Tibial artery (tissue), 4 donors: ENCODE measurements around the gene SYT15.

Experiments used
- DNase-seq, 2 donors: peaks; one replicate each; pipeline ENCODE4 v3.0.0-alpha.2; 2019
- H3K27ac ChIP-seq, 2 donors: fragments of 200-600 bp; sonication (generic) in 1 of 2; 1 replicate in 1 of 2; 2 replicates in 1 of 2; pipeline ENCODE4 v1.5.1; 2018 to 2019; ENCODE audit warnings: mild to moderate bottlenecking in 1 of 2
- H3K27me3 ChIP-seq, 2 donors: fragments of 200-600 bp; sonication (generic) in 1 of 2; one replicate each; pipeline versions ENCODE4 v1.5.1 to v1.6.0; 2016 to 2019
- H3K36me3 ChIP-seq, 3 donors: fragments of 200-600 bp; sonication (generic) in 2 of 3; one replicate each; pipeline ENCODE4 v1.5.1; 2016 to 2019; ENCODE audit warnings: mild to moderate bottlenecking in 2 of 3
- H3K4me1 ChIP-seq, 4 donors: fragments of 200-600 bp; sonication (generic) in 2 of 4; 1 replicate in 3 of 4; 2 replicates in 1 of 4; pipeline ENCODE4 v1.5.1; 2016 to 2019
- H3K4me3 ChIP-seq, 2 donors: fragments of 200-600 bp; sonication (generic) in 1 of 2; 1 replicate in 1 of 2; 2 replicates in 1 of 2; pipeline ENCODE4 v1.5.1; 2018 to 2019; ENCODE audit warnings: mild to moderate bottlenecking in 2 of 2
- H3K9me3 ChIP-seq, 3 donors: fragments of 200-600 bp; sonication (generic) in 1 of 3; one replicate each; pipeline ENCODE4 v1.5.1; 2016 to 2019
- intact Hi-C: fragments of 100-400 bp; cut with DNase I; formaldehyde crosslinking; loops from one replicate; pipeline ENCODE4 v1.15.0; 2023; ENCODE audit warnings: low total_unique reads
- TF ChIP-seq, protein P1 (sequence below), 2 experiments: fragments of 200-600 bp in 1 of 2; fragments of 450-650 bp in 1 of 2; IDR thresholded peaks; one replicate each; pipeline ENCODE4 v1.5.1; 2017 to 2019; ENCODE audit warnings: antibody characterized with exemption in 2 of 2, mild to moderate bottlenecking in 1 of 2, moderate library complexity in 1 of 2

SYT15 gene

DNA sequence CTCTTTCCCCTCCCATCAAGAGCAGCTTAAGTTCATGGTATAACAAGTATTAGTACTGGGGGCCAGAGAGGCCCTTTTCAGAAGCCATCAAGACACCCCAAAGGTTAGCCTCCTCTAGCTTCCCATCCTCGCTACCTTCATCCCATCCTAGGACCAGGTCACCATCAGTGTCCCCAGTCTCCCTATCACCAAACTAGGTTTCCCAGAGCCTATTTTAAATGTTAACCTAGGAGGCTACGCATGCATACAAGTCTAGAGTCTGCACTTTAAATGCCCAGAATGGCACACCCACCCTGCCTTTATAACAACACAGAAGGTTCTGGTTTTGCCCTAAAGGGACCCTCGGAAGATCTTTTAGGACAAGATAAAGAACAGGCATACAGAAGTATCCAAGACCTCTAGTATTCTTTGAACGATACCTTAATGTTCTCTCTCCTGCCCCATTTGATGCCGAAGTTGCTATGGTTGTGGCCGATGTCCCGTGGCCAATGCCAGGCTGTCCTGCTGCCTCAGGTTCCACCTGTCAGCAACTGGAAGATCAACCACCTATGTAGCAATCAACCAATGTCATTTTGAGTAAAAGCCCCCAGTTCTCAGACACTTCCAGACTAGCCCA is 24.7 kb upstream of the SYT15 start:
- TF ChIP-seq, protein P1, sequence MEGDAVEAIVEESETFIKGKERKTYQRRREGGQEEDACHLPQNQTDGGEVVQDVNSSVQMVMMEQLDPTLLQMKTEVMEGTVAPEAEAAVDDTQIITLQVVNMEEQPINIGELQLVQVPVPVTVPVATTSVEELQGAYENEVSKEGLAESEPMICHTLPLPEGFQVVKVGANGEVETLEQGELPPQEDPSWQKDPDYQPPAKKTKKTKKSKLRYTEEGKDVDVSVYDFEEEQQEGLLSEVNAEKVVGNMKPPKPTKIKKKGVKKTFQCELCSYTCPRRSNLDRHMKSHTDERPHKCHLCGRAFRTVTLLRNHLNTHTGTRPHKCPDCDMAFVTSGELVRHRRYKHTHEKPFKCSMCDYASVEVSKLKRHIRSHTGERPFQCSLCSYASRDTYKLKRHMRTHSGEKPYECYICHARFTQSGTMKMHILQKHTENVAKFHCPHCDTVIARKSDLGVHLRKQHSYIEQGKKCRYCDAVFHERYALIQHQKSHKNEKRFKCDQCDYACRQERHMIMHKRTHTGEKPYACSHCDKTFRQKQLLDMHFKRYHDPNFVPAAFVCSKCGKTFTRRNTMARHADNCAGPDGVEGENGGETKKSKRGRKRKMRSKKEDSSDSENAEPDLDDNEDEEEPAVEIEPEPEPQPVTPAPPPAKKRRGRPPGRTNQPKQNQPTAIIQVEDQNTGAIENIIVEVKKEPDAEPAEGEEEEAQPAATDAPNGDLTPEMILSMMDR (IDR thresholded peaks at IDR 0.05): no peak
- Histone ChIP-seq H3K27me3 (peaks cover 7 to 55% of the 10 kb centered on the region in 2 donors), H3K9me3 (no peaks in the 10 kb centered on the region), H3K4me3 (no peak overlapping the region), H3K36me3 (no peaks in the 10 kb centered on the region), H3K4me1 (peaks cover 0 to 19% (median 12%) of the 10 kb centered on the region in 4 donors), H3K27ac (no peak overlapping the region)
- peak; percentile 10 to 58 for DNase-seq
- intact Hi-C loops: no loop called here

DNA sequence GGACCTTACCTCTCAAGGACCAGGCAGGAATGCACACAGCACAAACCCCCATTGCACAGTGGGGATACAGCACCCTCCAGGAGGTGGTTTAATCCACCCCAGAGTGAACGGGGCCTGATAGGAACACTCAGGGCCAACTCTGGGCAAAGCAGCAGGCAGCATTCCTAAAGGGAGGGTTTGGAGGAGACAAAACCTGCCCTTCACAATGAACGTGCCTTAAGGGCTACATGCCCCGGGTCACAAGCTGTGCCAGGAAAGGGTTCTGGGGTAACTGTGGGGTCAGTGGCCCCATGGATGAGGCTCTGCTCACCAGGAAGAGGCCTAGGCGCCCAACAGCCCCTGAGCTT is 23.6 kb upstream of the SYT15 start:
- Histone ChIP-seq H3K9me3 (no peaks in the 10 kb centered on the region), H3K36me3 (no peaks in the 10 kb centered on the region), H3K27me3 (peaks cover 7 to 58% of the 10 kb centered on the region in 2 donors), H3K4me3 (no peak overlapping the region), H3K27ac (no peak overlapping the region), H3K4me1 (peaks cover 0 to 19% (median 12%) of the 10 kb centered on the region in 4 donors)
- intact Hi-C loops: no loop called here
- DNase-seq: no peak
- TF ChIP-seq, protein P1 (IDR thresholded peaks at IDR 0.05): no peak

DNA sequence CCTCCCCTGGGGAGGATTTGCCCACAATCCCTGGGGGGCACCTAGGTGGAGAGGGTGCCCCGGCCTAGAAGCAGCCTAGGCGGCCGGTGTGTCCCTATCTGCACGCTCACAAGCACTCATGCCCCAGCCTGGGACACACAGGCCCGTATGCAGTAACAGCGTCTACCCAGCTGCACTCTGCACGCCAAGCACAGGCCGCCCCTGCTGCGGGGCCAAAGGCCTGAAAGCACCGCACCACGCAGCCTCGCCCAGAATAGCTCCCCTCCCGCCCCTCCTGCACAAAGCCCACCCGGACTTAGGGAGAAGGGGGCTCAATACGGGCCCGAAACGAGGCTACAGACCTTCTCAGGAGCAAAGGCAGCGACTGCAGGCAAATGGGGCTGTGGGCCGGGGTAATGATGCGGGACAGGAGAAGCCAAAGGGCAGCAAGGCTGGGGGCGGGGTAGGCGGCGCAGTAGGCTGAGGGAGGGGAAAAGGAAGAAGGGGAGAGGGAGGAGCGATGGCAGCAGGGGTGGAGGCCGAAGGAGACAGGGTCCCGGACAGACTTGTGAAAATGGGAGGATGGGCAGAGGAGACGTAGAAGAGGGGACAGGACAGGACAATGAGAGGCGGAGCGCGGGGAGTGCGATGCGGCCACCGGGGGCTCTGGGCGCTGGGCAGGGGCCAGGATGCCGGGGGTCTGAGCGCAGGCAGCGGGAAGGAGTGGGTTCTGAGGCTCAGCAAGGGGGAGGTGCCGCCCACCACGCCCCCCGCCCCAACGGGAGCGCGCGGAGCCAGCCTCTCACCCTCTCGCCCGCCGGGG is 23.0 kb upstream of the SYT15 start:
- no peaks in the 10 kb centered on the region for H3K9me3 ChIP-seq
- no peaks in the 10 kb centered on the region for H3K36me3 ChIP-seq
- DNase-seq: peak; percentile 19 to 69
- peaks cover 7 to 61% of the 10 kb centered on the region in 2 donors for H3K27me3 ChIP-seq
- intact Hi-C loops: no loop called here
- peaks cover 0 to 19% (median 12%) of the 10 kb centered on the region in 4 donors for H3K4me1 ChIP-seq
- peak overlapping the region; percentile 30 to 51 for H3K4me3 ChIP-seq
- TF ChIP-seq, protein P1 (IDR thresholded peaks at IDR 0.05): no peak
- H3K27ac ChIP-seq: no peak overlapping the region

DNA sequence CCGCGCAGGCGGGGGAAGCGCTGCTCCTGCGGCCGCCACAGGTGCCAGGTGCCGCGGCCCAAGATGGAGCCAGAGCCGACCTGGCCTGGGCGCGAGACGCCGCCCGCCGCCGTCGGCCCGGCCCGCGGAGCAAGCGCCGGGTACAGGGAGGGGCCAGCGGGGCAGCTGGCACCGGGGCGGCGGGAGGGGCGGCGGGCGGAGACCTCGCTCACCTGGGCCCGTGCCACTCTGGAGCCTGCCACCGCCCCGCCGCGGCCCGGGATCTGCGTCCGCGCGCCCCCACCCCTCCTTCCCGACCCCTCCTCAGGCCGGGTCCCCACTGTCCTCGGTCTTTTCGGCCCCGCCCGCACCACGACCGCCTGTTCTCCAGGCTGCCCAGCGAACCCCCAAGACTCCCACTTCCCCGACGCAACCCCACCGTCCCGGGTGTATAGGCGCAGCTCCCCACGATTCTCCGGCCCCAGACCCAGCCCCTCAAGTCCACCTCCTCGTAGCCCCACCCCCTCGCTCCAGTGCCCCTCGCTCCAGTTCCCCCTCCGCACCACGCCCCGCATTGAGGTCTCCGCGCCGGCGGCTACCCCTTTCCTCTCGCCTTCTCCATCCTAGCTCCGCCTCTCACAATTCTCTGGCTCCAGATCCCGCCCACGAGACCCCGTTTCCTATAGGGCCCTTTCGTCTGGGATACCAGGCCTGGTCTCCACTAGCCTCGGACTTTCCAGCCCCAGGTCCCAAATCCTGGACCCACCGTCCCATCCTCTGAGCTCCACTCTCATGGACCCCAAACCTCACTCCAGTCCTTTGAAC is 22.2 kb upstream of the SYT15 start, which contains the start of gene GPRIN2:
TSS of gene GPRIN2 (minus strand) at position 144 of the 804 bp plus-strand sequence. CDS start 5,922 bp downstream, outside the sequence.
- no peaks in the 10 kb centered on the region for H3K36me3 ChIP-seq
- peak; percentile 21 to 67 for DNase-seq
- H3K27me3 ChIP-seq: peaks cover 7 to 64% of the 10 kb centered on the region in 2 donors
- no peaks in the 10 kb centered on the region for H3K9me3 ChIP-seq
- H3K27ac ChIP-seq: no peak within 1 kb of the TSS
- intact Hi-C loops: no loop called here
- H3K4me3 ChIP-seq: peak within 1 kb of the TSS; percentile 30 to 51
- peaks cover 0 to 19% (median 12%) of the 10 kb centered on the region in 4 donors for H3K4me1 ChIP-seq
- TF ChIP-seq, protein P1 (IDR thresholded peaks at IDR 0.05): no peak

DNA sequence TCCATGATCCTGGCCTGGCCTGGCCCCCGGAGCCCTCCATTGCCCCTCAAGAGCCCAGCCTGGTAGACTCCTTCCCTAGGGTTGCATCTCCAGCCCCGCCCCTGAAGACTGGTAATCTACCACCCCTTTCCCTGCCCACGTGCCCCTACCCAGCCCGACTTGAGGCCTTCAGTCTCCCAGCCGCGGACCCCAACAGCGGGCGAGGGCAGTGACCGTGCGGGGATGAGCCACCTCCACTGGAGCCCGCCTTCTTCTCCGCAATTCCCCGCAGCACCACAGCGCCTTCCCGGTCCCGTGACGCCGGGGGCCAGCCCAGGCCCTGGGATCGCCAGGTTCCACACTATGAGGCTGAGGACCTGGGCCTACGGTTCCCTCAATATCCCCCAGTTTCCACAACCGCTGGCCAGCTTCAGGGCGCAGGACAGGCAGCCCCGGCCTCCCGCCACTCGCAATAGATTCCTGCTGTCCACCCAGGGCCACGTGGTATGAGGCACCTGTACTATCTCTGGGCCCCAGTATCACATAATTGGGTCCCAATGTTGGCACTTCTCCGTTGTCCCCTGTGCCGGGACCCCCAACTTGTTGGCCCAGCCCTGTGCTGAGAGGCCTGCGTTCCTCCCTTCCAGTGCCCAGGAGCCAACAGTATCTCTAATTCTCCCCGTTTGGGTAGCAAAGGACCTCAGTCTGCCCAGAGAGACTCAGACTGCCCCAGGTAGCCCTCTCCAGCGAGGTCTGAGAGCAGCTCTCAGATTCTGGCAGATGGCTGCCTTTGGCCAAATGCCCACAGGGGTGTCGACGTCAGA is 21.4 kb upstream of the SYT15 start:
- DNase-seq: peak; percentile 16 to 67
- peaks cover 0 to 19% (median 12%) of the 10 kb centered on the region in 4 donors for H3K4me1 ChIP-seq
- no peak overlapping the region for H3K4me3 ChIP-seq
- TF ChIP-seq, protein P1 (IDR thresholded peaks at IDR 0.05): no peak
- intact Hi-C loops: no loop called here
- peaks cover 7 to 64% of the 10 kb centered on the region in 2 donors for H3K27me3 ChIP-seq
- no peak overlapping the region for H3K27ac ChIP-seq
- no peaks in the 10 kb centered on the region for H3K9me3 ChIP-seq
- no peaks in the 10 kb centered on the region for H3K36me3 ChIP-seq
